ENCODE results near the gene FARSB.

FARSB gene

DNA sequence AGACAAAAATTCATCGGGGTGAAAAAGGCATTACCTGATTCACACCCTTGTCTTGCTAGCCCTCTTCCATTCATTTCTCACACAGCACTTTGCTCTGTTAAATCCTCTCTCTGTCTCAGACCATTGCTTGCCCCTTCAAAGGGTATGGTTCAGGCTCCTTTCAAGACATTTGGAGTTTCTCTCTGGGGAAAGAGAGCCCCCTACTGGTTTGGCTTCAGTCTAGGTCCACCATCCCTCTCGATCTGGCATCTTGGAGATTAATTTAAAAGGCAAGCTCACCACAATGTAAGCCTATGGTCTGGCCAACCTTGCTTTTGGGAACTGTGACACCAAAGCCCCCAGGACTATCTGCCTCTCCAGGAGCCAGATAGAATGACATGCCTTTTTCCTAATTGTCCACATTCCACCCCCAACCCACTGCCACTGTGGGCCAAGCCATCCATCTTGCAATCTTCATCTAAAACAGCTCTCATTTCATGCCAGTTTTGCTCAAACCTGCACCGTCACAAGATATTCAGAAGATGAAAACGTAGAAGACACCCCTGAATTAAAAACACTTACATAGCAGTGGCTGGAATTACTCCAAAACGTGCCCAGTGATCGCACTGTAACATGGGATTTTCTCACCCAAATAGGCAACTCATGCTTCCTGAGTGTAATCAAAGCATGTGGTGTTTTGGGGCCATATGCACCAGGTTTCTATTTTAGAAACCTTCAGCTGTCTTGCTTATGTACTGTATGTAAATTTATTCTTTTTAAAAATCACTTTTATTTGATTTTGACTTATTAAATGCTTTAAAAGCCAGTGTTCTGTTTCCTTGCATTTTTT, 93.9 kb downstream of the FARSB start:
- TF ChIP-seq, protein P1, sequence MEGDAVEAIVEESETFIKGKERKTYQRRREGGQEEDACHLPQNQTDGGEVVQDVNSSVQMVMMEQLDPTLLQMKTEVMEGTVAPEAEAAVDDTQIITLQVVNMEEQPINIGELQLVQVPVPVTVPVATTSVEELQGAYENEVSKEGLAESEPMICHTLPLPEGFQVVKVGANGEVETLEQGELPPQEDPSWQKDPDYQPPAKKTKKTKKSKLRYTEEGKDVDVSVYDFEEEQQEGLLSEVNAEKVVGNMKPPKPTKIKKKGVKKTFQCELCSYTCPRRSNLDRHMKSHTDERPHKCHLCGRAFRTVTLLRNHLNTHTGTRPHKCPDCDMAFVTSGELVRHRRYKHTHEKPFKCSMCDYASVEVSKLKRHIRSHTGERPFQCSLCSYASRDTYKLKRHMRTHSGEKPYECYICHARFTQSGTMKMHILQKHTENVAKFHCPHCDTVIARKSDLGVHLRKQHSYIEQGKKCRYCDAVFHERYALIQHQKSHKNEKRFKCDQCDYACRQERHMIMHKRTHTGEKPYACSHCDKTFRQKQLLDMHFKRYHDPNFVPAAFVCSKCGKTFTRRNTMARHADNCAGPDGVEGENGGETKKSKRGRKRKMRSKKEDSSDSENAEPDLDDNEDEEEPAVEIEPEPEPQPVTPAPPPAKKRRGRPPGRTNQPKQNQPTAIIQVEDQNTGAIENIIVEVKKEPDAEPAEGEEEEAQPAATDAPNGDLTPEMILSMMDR (IDR thresholded peaks at IDR 0.05; ENCODE audit: low read depth, low read length), result peak; percentile 80
- no peak overlapping the region for H3K4me3 ChIP-seq (ENCODE audit: low read depth, low read length)
- in situ Hi-C loops (cut with HindIII; ENCODE audit: low sequenced_read_pairs), result no loop called here
- peak; percentile 63 for DNase-seq (ENCODE audit: low read depth, low spot score)

DNA sequence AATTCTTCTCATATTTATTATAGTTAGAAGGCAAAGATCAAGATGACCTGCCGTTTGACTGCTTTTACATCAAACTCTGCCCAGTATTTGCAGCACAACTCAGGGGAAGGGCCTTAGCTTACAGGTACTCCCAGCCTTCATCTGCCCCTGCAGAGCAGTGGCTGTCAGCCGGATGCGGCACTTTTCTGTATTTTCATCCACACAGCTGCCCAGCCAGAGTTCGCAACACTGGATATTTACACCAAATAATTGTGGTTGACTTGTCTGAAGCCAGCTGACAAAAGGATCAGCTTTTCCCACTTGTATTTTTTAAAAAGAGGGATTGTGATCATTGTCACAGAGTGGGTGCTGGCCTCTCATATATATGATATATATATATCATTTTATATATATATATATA, 94.7 kb downstream of the FARSB start:
- TF ChIP-seq, protein P1 (IDR thresholded peaks at IDR 0.05; ENCODE audit: low read depth, low read length), result no peak
- H3K4me3 ChIP-seq (ENCODE audit: low read depth, low read length), result no peak overlapping the region
- DNase-seq (ENCODE audit: low read depth, low spot score), result no peak
- in situ Hi-C loops (cut with HindIII; ENCODE audit: low sequenced_read_pairs), result no loop called here

DNA sequence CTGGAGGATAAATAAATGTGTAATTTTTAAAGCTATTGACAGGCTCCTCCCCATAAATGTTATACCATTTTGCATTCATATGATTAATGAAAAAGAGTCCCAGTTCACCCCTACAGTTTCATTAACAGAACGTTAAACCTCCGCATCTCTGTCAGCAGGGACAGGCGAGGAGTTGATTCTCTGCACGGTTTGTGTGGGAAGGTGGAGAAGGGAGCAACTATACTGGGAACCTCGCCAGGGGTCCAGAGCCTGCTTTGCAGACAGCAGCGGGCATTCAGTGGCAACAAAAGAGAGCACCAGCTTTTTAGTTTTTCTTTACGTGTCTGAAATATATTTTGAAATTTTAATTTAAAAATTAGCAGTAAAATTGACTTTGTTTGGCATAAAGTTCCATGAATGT, 101.4 kb downstream of the FARSB start:
- TF ChIP-seq, protein P1 (IDR thresholded peaks at IDR 0.05; ENCODE audit: low read depth, low read length), result no peak
- in situ Hi-C loops (cut with HindIII; ENCODE audit: low sequenced_read_pairs), result no loop called here
- H3K4me3 ChIP-seq (ENCODE audit: low read depth, low read length), result no peak overlapping the region
- no peak for DNase-seq (ENCODE audit: low read depth, low spot score)

DNA sequence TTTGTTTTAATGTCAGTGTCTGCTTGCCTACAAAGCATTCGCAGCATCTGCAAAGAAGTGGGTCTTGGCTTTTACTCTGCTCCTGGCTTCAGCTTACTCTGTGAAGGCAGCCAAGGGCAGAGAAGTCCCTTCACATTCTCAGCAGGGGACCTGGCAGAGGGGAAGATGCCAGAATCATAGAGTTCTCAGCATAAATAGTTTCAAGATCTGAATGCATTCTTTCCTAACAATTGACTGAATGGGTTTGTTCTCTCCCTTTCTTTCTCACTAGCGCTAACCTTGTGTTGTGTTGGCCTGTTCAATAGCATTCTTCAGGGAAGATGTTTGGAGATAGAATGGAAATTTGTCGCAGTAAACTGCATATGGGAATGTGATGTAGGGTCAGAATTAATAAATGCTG, 106.9 kb downstream of the FARSB start:
- TF ChIP-seq, protein P1 (IDR thresholded peaks at IDR 0.05; ENCODE audit: low read depth, low read length), result peak; percentile 10
- H3K4me3 ChIP-seq (ENCODE audit: low read depth, low read length), result no peak overlapping the region
- peak; percentile 52 for DNase-seq (ENCODE audit: low read depth, low spot score)
- in situ Hi-C loops (cut with HindIII; ENCODE audit: low sequenced_read_pairs), result no loop called here

DNA sequence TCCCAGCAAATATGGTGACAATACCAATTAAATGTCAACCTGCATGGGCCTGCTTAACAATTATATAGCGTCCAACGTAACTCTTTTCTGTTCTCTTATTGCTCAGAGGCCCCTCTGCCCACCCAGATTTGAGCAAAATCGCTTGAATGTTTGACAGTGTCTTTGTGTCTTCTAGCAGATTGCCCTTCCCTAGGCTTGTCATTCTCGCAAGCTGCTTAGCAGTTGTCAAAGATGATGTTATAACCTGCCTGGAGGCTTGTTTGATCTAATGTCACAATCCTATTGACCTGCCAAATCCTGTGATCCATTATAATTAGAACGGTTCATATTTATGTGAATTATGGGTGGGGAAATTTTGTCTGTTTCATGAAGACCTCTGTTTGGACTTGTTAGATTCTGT, 108.8 kb downstream of the FARSB start:
- TF ChIP-seq, protein P1 (IDR thresholded peaks at IDR 0.05; ENCODE audit: low read depth, low read length), result no peak
- DNase-seq (ENCODE audit: low read depth, low spot score), result no peak
- in situ Hi-C loops (cut with HindIII; ENCODE audit: low sequenced_read_pairs), result no loop called here
- H3K4me3 ChIP-seq (ENCODE audit: low read depth, low read length), result no peak overlapping the region

DNA sequence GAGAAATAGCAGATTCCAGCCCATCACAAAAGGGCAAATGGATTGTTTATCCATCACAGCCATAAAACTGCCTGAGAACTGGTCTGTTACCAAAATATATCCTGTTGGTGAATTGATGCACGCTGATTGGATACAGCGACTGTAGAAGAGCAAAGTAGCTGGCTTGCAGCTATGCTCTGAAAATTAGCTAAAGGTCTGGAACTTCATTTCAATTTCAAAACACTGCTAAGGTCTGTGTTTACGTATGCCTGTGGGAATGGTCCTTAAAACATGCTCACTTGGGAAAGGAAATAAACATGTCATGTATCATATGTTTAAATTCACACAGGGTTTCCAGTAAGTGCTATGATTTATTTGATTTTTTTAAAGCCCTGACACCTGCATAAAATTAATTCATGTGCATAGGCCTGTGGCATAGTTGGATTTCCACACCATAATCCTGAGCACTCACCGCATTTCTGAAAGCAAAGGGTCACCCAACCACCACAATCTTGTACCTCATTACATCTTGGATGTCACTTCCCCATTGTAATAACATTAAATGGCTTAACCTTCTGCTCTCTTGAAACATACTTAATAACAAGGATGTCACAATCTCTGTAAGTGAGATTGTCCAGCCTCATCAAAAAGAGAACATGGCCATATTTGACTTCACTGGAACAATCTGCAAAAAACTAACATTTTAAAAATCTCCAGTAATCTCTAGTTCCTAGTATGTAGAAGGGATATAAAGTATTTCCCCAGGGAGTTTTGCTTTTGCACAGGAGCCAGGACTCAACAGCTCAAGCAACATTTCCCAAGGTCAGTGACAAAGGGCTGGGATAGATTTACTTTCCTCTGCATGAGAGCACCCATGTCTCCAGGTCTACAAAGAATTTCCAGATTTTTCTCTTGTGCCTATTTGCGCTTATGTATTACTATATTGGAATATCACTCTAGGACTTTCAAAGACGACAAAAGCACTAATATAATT, 109.8 kb downstream of the FARSB start:
- TF ChIP-seq, protein P1 (IDR thresholded peaks at IDR 0.05; ENCODE audit: low read depth, low read length), result no peak
- no peak overlapping the region for H3K4me3 ChIP-seq (ENCODE audit: low read depth, low read length)
- in situ Hi-C loops (cut with HindIII; ENCODE audit: low sequenced_read_pairs), result no loop called here
- no peak for DNase-seq (ENCODE audit: low read depth, low spot score)
